Stimulated activated CD4-positive, alpha-beta T cell treated with anti-CD3 and anti-CD28 coated beads, Interleukin-12 subunit alpha, Interleukin-12 subunit beta, amount 100 ng/mL, for 24 hours (primary cell): ENCODE measurements around the gene ZDHHC5.

Source experiments
- DNase-seq, 2 experiments: peaks; one replicate each; pipeline ENCODE4 v3.0.0-alpha.2; 2020; ENCODE audit warnings: low read depth in 2 of 2

Gene ZDHHC5

GRCh38 chr11:57729479-57729878 lies 61.6 kb downstream of the ZDHHC5 start:
- no peak for DNase-seq

GRCh38 chr11:57732661-57733060 lies 64.7 kb downstream of the ZDHHC5 start:
- no peak for DNase-seq

- DNase-seq, result no peak
Measured at GRCh38 chr11:57735619-57736298, 67.8 kb downstream of the ZDHHC5 start.

- DNase-seq, result peak; percentile 94 to 96
Measured at GRCh38 chr11:57741132-57742086, 73.5 kb downstream of the ZDHHC5 start, which contains the start of gene SELENOH. Gene SELENOH, plus strand, starts transcription at chr11:57741491. Its CDS starts 105 bp downstream, at chr11:57741596.

GRCh38 chr11:57742087-57742452 lies 74.2 kb downstream of the ZDHHC5 start:
- DNase-seq, result no peak

- no peak for DNase-seq
Measured at GRCh38 chr11:57744357-57744756, 76.4 kb downstream of the ZDHHC5 start.

GRCh38 chr11:57745206-57745605 lies 77.3 kb downstream of the ZDHHC5 start:
- no peak for DNase-seq

GRCh38 chr11:57746920-57747319 lies 79.0 kb downstream of the ZDHHC5 start:
- DNase-seq, result no peak
